ENCODE measurements around the gene CD177.

DNA sequence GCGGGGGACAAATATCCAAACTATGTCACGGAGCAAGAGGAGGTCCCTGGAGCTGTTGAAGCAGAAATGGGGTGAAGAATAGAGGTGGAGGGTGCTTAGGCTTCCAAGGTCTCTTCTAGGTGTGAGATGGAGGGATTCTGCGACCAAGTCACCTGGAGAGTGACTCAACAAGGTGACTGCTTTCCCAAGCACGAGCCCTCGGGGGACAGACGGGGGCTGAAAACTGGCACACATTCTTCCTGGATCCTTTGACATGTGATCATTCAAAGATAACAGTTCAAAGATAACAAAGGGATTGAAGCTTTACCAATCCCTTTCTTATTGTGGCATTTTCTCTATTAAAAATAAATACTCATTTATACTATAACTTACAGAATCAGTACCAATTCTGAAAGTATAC is 59.0 kb downstream of the CD177 start:
- no peak for TF ChIP-seq POLR2A (IDR thresholded peaks at IDR 0.05; ENCODE audit: low read depth, low read length)
- no peak for TF ChIP-seq POLR2AphosphoS5 (IDR thresholded peaks at IDR 0.05; ENCODE audit: low read depth, low read length)
- TF ChIP-seq TAF1 (IDR thresholded peaks at IDR 0.05; ENCODE audit: borderline replicate concordance, low read depth, low read length), result no peak
